GM12801 (cell line): ENCODE results near the gene APC.

Experiments used
- CTCF ChIP-seq: IDR thresholded peaks from one replicate; pipeline ENCODE4 v1.5.1; 2011; ENCODE audit warnings: control low read depth; ENCODE audit not compliant: insufficient read length; ENCODE audit errors: extremely low read depth

Gene APC

GRCh38 chr5:112718344-112718743 lies 19.3 kb upstream of the APC start:
- no peak for TF ChIP-seq CTCF

- no peak for TF ChIP-seq CTCF
These were observed 17.1 kb upstream of the APC start for GRCh38 chr5:112720576-112720975.

- TF ChIP-seq CTCF: no peak
These were observed 12.8 kb upstream of the APC start for GRCh38 chr5:112724901-112725300.

GRCh38 chr5:112729630-112730029 lies 8.1 kb upstream of the APC start:
- no peak for TF ChIP-seq CTCF

- TF ChIP-seq CTCF: no peak
These were observed 5.6 kb upstream of the APC start for GRCh38 chr5:112732131-112732530.

GRCh38 chr5:112733586-112733985 lies 4.1 kb upstream of the APC start:
- no peak for TF ChIP-seq CTCF

- TF ChIP-seq CTCF: no peak
These were observed 3.1 kb upstream of the APC start for GRCh38 chr5:112734597-112734996.

- no peak for TF ChIP-seq CTCF
These were observed 2.0 kb upstream of the APC start for GRCh38 chr5:112735702-112736101.
